HG03045 (cell line): ENCODE data around the gene PFDN4.

Experiments
- ATAC-seq: cut with Tn5 transposase; IDR thresholded peaks from one replicate; pipeline ENCODE4 v1.9.1; 2021; ENCODE audit warnings: mild to moderate bottlenecking, moderate library complexity; ENCODE audit not compliant: unreplicated experiment

PFDN4 gene

GRCh38 chr20:54173653-54174456 lies 34.0 kb upstream of the PFDN4 start, which contains the start of gene CYP24A1:
CYP24A1 (minus strand) TSS chr20:54173986; CDS start chr20:54173579, 407 bp downstream.
- no peak for ATAC-seq

GRCh38 chr20:54174457-54175175 lies 33.3 kb upstream of the PFDN4 start:
- no peak for ATAC-seq

- ATAC-seq: no peak
Measured at GRCh38 chr20:54176610-54177009, 31.3 kb upstream of the PFDN4 start.

- ATAC-seq: no peak
Measured at GRCh38 chr20:54177378-54177777, 30.5 kb upstream of the PFDN4 start.

GRCh38 chr20:54178256-54178655 lies 29.6 kb upstream of the PFDN4 start:
- no peak for ATAC-seq

- no peak for ATAC-seq
Measured at GRCh38 chr20:54179946-54180345, 27.9 kb upstream of the PFDN4 start.

GRCh38 chr20:54180931-54181330 lies 27.0 kb upstream of the PFDN4 start:
- ATAC-seq: no peak

- ATAC-seq: no peak
Measured at GRCh38 chr20:54184071-54184470, 23.8 kb upstream of the PFDN4 start.

- no peak for ATAC-seq
Measured at GRCh38 chr20:54184904-54185626, 22.8 kb upstream of the PFDN4 start.

- ATAC-seq: no peak
Measured at GRCh38 chr20:54188132-54188849, 19.6 kb upstream of the PFDN4 start.

GRCh38 chr20:54189630-54190029 lies 18.3 kb upstream of the PFDN4 start:
- no peak for ATAC-seq

GRCh38 chr20:54190217-54190616 lies 17.7 kb upstream of the PFDN4 start:
- no peak for ATAC-seq

GRCh38 chr20:54193817-54194216 lies 14.1 kb upstream of the PFDN4 start:
- ATAC-seq: no peak

GRCh38 chr20:54194724-54195438 lies 13.0 kb upstream of the PFDN4 start:
- ATAC-seq: no peak

GRCh38 chr20:54195483-54196472 lies 12.1 kb upstream of the PFDN4 start:
- ATAC-seq: no peak

GRCh38 chr20:54197621-54198604 lies 10.0 kb upstream of the PFDN4 start:
- no peak for ATAC-seq

GRCh38 chr20:54199283-54199682 lies 8.6 kb upstream of the PFDN4 start:
- ATAC-seq: no peak

GRCh38 chr20:54199721-54200176 lies 8.1 kb upstream of the PFDN4 start:
- ATAC-seq: no peak
